Measurements from ENCODE around the gene PGF.
A peak's percentile ranks its signal among the peaks of the same experiment; 100 is the strongest.

Gene PGF

GRCh38 chr14:74988993-74989392 is 33.6 kb upstream of the PGF start:
- H3K4me3 ChIP-seq (ENCODE audit: low read depth, low read length) = no peak overlapping the region
- TF ChIP-seq CTCF (IDR thresholded peaks at IDR 0.05; ENCODE audit: insufficient read depth, low read depth, low read length, missing control alignments) = no peak
- DNase-seq (ENCODE audit: low read depth) = no peak

GRCh38 chr14:74988131-74988530 is 32.7 kb upstream of the PGF start:
- no peak for TF ChIP-seq CTCF (IDR thresholded peaks at IDR 0.05; ENCODE audit: insufficient read depth, low read depth, low read length, missing control alignments)
- H3K4me3 ChIP-seq (ENCODE audit: low read depth, low read length) = no peak overlapping the region
- no peak for DNase-seq (ENCODE audit: low read depth)

GRCh38 chr14:74985806-74986205 is 30.4 kb upstream of the PGF start:
- no peak for TF ChIP-seq CTCF (IDR thresholded peaks at IDR 0.05; ENCODE audit: insufficient read depth, low read depth, low read length, missing control alignments)
- no peak for DNase-seq (ENCODE audit: low read depth)
- H3K4me3 ChIP-seq (ENCODE audit: low read depth, low read length) = no peak overlapping the region

GRCh38 chr14:74985028-74985310 is 29.6 kb upstream of the PGF start:
- no peak for TF ChIP-seq CTCF (IDR thresholded peaks at IDR 0.05; ENCODE audit: insufficient read depth, low read depth, low read length, missing control alignments)
- no peak overlapping the region for H3K4me3 ChIP-seq (ENCODE audit: low read depth, low read length)
- DNase-seq (ENCODE audit: low read depth) = no peak

- no peak overlapping the region for H3K4me3 ChIP-seq (ENCODE audit: low read depth, low read length)
- TF ChIP-seq CTCF (IDR thresholded peaks at IDR 0.05; ENCODE audit: insufficient read depth, low read depth, low read length, missing control alignments) = no peak
- DNase-seq (ENCODE audit: low read depth) = no peak
Observed at GRCh38 chr14:74984236-74985027, 29.0 kb upstream of the PGF start.

GRCh38 chr14:74983343-74983742 is 27.9 kb upstream of the PGF start:
- no peak for DNase-seq (ENCODE audit: low read depth)
- H3K4me3 ChIP-seq (ENCODE audit: low read depth, low read length) = no peak overlapping the region
- no peak for TF ChIP-seq CTCF (IDR thresholded peaks at IDR 0.05; ENCODE audit: insufficient read depth, low read depth, low read length, missing control alignments)

GRCh38 chr14:74982661-74983060 is 27.3 kb upstream of the PGF start:
- DNase-seq (ENCODE audit: low read depth) = peak; percentile 32
- TF ChIP-seq CTCF (IDR thresholded peaks at IDR 0.05; ENCODE audit: insufficient read depth, low read depth, low read length, missing control alignments) = no peak

More at GRCh38 chr14:74982661-74983060, 27.3 kb upstream of the PGF start:
- H3K4me3 ChIP-seq (ENCODE audit: low read depth, low read length) = no peak overlapping the region

Measured in GM12865 (cell line).